ENCODE measurements around the gene MAPK14.
"Not testable (repeated sequence)": the region's sequence is repeated elsewhere in the genome, so short reads cannot be mapped to it uniquely, and the experiment has no call there.

MAPK14 gene

GRCh38 chr6:36075656-36076055 lies 48.0 kb downstream of the MAPK14 start:
- Histone ChIP-seq H3K4me1 (no peaks in the 10 kb centered on the region), H3K27me3 (no peaks in the 10 kb centered on the region), H3K36me3 (peaks cover 85% of the 10 kb centered on the region), H3K4me3 (no peak overlapping the region), H3K9me3 (peaks cover 20% of the 10 kb centered on the region), H4K20me1 (peaks cover 51% of the 10 kb centered on the region), H3K4me2 (no peak overlapping the region), H3K27ac (no peak overlapping the region), H3K9ac (no peak overlapping the region)
- TF ChIP-seq Cebpa-rat (IDR thresholded peaks at IDR 0.05), result no peak

- Histone ChIP-seq H3K27ac (no peak overlapping the region), H3K9ac (no peak overlapping the region), H3K27me3 (no peaks in the 10 kb centered on the region), H3K4me1 (no peaks in the 10 kb centered on the region), H3K9me3 (peaks cover 27% of the 10 kb centered on the region), H3K4me3 (no peak overlapping the region), H4K20me1 (peaks cover 43% of the 10 kb centered on the region), H3K4me2 (no peak overlapping the region), H3K36me3 (peaks cover 86% of the 10 kb centered on the region)
- TF ChIP-seq Cebpa-rat (IDR thresholded peaks at IDR 0.05), result no peak
Observed at GRCh38 chr6:36076178-36077063, 48.8 kb downstream of the MAPK14 start.

DNA sequence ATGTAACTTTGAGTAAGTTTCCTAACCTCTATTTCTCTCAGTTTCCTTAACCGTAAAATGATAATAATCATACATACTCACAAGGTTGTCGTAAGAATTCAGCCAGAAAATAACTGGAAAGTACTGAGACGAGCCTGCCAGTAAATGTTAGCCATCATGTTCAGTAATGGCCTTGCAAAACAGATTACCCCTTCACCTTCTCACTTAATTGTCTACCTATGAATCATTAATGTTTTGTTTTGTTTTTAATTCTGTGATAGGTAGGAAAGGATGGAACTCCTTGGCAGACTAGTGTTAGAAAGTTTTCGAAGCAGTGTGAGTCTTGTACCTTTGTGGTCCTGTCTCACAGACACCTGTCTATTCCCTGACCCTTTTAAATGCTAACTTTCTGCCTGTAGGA lies 50.6 kb downstream of the MAPK14 start:
- TF ChIP-seq Cebpa-rat (IDR thresholded peaks at IDR 0.05), result no peak
- peaks cover 89% of the 10 kb centered on the region for H3K36me3 ChIP-seq

GRCh38 chr6:36079601-36080000 lies 52.0 kb downstream of the MAPK14 start:
- Histone ChIP-seq H3K4me1 (no peaks in the 10 kb centered on the region), H3K27ac (no peak overlapping the region), H3K9me3 (peaks cover 59% of the 10 kb centered on the region), H3K4me2 (no peak overlapping the region), H3K27me3 (no peaks in the 10 kb centered on the region), H3K36me3 (peaks cover 100% of the 10 kb centered on the region), H3K9ac (no peak overlapping the region), H4K20me1 (peaks cover 16% of the 10 kb centered on the region), H3K4me3 (no peak overlapping the region)
- TF ChIP-seq Cebpa-rat (IDR thresholded peaks at IDR 0.05), result no peak

More for the DNA sequence above, 50.6 kb downstream of the MAPK14 start:
- Histone ChIP-seq H3K27me3 (no peaks in the 10 kb centered on the region), H3K4me3 (no peak overlapping the region), H3K4me2 (no peak overlapping the region), H3K4me1 (no peaks in the 10 kb centered on the region), H3K27ac (no peak overlapping the region), H4K20me1 (peaks cover 26% of the 10 kb centered on the region), H3K9ac (no peak overlapping the region), H3K9me3 (peaks cover 45% of the 10 kb centered on the region)

DNA sequence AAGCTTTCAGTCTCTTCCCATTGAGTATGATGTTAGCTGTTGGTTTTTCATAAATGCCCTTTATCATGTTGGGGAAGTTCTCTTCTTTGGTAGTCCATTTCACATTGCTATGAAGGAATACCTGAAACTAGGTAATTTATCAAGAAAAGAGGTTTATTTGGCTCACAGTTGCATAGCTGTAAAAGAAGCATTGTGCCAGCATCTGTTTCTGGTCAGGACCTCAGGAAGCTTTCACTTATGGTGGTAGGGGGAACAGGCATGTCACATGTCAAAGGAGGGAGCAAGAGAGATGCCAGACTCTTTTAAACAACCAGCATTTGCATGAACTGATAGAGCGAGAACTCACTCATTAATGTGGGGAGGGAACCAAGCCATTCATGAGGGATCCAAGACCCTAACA lies 54.7 kb downstream of the MAPK14 start:
- Histone ChIP-seq H4K20me1 (no peaks in the 10 kb centered on the region; the same call in 1 of the 2 replicates), H3K27me3 (no peaks in the 10 kb centered on the region), H3K4me2 (no peak overlapping the region), H3K4me1 (no peaks in the 10 kb centered on the region), H3K4me3 (no peak overlapping the region), H3K36me3 (peaks cover 98% of the 10 kb centered on the region), H3K9ac (no peak overlapping the region), H3K27ac (no peak overlapping the region), H3K9me3 (peaks cover 86% of the 10 kb centered on the region)
- TF ChIP-seq Cebpa-rat (IDR thresholded peaks at IDR 0.05), result no peak

DNA sequence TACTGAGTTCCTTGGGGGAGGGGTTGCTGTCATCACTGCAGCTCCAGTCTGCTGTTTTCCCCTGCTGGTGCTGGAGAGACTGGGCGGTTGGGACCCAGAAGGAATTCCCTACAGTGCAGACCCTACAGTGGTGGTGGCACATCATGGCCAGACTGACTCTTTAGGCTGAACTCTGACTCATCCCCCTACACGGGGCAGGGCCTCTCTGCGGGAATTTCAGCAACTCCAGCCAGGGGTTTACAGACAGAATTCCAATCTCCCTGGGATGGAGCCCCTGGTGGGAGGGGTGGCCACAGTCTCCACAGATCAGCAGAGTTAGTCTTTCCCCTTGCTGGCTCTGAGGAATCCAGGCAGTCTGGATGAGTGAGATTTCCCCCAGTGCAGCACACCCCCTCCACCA lies 55.8 kb downstream of the MAPK14 start:
- H3K9me3 ChIP-seq, result peaks cover 90% of the 10 kb centered on the region
- H3K27ac ChIP-seq, result no peak overlapping the region
- H3K4me3 ChIP-seq, result no peak overlapping the region
- no peak overlapping the region for H3K9ac ChIP-seq
- H3K36me3 ChIP-seq, result peaks cover 92% of the 10 kb centered on the region
- H4K20me1 ChIP-seq, result no peaks in the 10 kb centered on the region
- TF ChIP-seq Cebpa-rat (IDR thresholded peaks at IDR 0.05), result no peak
- H3K4me2 ChIP-seq, result no peak overlapping the region
- no peaks in the 10 kb centered on the region for H3K4me1 ChIP-seq
- H3K27me3 ChIP-seq, result no peaks in the 10 kb centered on the region

DNA sequence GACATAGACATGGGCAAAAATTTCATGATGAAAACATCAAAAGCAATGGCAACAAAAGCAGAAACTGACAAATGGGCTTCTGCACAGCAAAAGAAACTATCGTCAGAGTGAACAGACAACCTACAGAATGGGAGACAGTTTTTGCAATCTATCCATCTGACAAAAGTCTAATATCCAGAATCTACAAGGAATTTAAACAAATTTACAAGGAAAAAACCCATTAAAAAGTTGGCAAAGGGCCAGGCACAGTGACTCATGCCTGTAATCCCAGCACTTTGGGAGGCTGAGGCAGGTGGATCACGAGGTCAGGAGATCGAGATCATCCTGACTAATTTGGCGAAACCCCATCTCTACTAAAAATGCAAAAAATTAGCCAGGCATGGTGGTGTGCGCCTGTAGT lies 60.6 kb downstream of the MAPK14 start:
- not testable (repeated sequence) for H3K4me2 ChIP-seq, H3K4me3 ChIP-seq, H3K4me1 ChIP-seq, H3K27ac ChIP-seq, H4K20me1 ChIP-seq, H3K27me3 ChIP-seq, H3K9ac ChIP-seq
- Histone ChIP-seq H3K9me3 (peaks cover 45% of the 10 kb centered on the region), H3K36me3 (peaks cover 83% of the 10 kb centered on the region)

DNA sequence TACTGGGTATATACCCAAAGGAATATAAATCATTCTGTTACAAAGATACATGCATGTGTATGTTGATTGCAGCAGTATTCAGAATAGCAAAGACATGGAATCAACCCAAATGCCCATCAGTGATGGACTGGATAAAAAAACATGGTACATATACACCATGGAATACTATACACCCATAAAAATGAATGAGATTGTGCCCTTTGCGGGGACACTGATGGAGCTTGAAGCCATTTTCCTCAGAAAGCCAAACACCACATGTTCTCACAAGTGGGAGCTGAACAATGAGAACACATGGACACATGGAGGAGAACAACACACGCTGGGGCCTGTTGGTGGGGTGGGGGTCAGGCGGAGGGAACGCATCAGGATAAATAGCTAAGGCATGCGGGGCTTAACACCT lies 61.4 kb downstream of the MAPK14 start:
- Histone ChIP-seq H3K36me3 (peaks cover 75% of the 10 kb centered on the region), H3K9ac (no peak overlapping the region), H3K9me3 (peaks cover 36% of the 10 kb centered on the region), H3K4me2 (no peak overlapping the region), H3K27me3 (no peaks in the 10 kb centered on the region), H3K4me3 (no peak overlapping the region), H4K20me1 (0 out of 2 replicates have a peak, but pooled peaks cover 3% of the 10 kb centered on the region), H3K27ac (no peak overlapping the region), H3K4me1 (no peaks in the 10 kb centered on the region)
- TF ChIP-seq Cebpa-rat (IDR thresholded peaks at IDR 0.05), result no peak

- no peaks in the 10 kb centered on the region for H3K27me3 ChIP-seq
- no peak for TF ChIP-seq Cebpa-rat (IDR thresholded peaks at IDR 0.05)
- H3K36me3 ChIP-seq, result peaks cover 59% of the 10 kb centered on the region
- no peak overlapping the region for H3K4me2 ChIP-seq
- peaks cover 18% of the 10 kb centered on the region for H3K4me1 ChIP-seq
- H3K9ac ChIP-seq, result no peak overlapping the region
- 0 out of 2 replicates have a peak, but pooled peaks cover 12% of the 10 kb centered on the region for H4K20me1 ChIP-seq
- H3K4me3 ChIP-seq, result no peak overlapping the region
- no peaks in the 10 kb centered on the region for H3K9me3 ChIP-seq
- no peak overlapping the region for H3K27ac ChIP-seq
Observed at GRCh38 chr6:36094238-36094637, 66.6 kb downstream of the MAPK14 start.

- TF ChIP-seq Cebpa-rat (IDR thresholded peaks at IDR 0.05), result no peak
- no peak overlapping the region for H3K27ac ChIP-seq
- H3K4me1 ChIP-seq, result peaks cover 25% of the 10 kb centered on the region
- H3K4me3 ChIP-seq, result no peak overlapping the region
- no peaks in the 10 kb centered on the region for H3K27me3 ChIP-seq
- no peak overlapping the region for H3K9ac ChIP-seq
- H3K36me3 ChIP-seq, result peaks cover 58% of the 10 kb centered on the region
- no peak overlapping the region; the same call in 1 of the 2 replicates for H3K4me2 ChIP-seq
- H3K9me3 ChIP-seq, result no peaks in the 10 kb centered on the region
- 0 out of 2 replicates have a peak, but pooled peaks cover 12% of the 10 kb centered on the region for H4K20me1 ChIP-seq
Observed at GRCh38 chr6:36094753-36095496, 67.3 kb downstream of the MAPK14 start.

Data from BLaER1 (cell line).